GM21526 (cell line): Measurements from ENCODE around the gene GGTA1.

ENCODE experiments used
- ATAC-seq: cut with Tn5 transposase; IDR thresholded peaks from one replicate; pipeline ENCODE4 v1.9.1; 2021; ENCODE audit warnings: moderate library complexity; ENCODE audit not compliant: unreplicated experiment, low FRiP score

Gene GGTA1

DNA sequence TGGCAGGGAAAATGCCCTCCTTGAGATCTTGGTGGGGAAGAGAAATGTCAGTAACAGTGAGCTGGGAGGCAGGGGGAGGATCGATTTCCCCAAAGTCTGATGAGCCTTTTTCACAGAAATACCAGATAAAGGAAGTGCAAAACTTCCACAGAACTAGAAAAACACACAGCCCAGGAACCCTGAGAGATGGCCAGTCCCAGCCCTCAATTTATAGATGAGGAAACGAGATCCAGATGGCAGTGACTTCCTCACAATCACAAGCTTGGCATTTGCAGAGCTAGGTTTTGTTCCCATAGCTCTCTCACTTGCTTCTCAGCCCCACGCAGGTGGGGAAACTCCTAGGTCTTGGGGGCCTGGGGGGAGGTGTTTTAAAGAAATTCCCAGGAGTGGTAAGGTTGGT, 3.8 kb upstream of the GGTA1 start:
- ATAC-seq = no peak

DNA sequence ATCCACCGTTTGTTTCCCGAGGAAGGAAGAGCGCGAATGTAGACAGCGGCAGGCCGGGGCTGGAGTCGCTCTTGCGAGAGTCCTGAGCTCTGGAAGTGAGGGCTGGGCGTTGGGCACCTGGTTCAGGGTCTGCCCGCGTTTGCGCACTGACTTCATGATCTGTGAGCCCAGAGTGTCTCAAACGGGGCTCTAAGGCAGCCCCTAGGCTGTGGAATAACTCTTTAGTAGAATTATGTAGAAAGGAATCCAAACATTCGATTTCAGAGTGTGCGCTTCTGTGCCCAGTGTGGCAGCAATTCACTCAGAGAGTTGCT, 478 bp upstream of the GGTA1 start:
- no peak for ATAC-seq

DNA sequence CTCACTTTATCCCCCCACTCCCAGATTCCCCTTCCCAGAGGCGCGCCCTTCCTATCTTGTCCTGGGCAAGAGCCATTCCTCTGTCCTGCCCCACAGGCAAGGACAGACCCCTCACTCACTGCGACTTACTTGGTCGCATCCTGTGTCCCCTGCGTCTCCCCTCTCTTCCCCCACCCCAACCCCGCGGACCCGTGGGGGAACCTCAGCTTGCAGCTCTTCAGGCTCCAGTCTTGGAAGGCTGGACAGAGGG, 542 bp downstream of the GGTA1 start:
- ATAC-seq = no peak

DNA sequence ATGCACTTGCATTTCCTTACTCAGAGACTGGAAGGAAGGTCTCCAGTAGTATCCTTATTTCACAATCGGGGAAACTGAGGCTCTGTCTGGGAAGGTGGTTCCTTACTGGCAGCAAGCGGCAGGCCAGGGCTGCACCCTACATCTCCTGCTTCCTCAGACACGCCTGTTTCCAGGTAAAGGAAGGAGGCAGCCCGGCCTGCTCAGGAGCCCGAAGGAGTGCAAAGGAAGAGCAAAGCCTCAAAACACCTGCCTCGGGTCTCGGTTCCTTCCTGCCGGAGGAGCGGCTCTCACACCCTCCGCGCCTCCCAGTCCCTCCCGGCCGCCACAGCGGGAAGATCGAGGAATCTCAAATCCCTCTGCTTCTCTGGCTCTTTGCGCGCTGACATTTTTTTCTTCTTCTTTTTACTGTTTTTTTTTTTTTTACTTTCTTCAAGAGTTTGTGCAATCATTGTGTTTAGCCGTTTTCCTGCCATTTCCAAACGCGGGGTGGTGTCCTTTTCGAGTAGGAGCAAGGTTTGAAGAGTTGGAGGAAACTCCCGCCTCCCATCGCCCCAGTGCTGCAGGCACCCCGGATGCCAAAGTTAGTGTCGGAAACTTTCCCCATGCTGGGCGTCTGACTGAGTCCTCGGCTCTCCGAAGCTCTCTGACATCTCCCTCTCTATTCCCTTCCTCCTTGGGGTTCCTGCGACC, 1.0 kb downstream of the GGTA1 start:
- no peak for ATAC-seq

GRCh38 chr9:121498150-121498486, 1.5 kb downstream of the GGTA1 start:
- peak; percentile 77 for ATAC-seq

- no peak for ATAC-seq
Observed at GRCh38 chr9:121495976-121496375, 3.7 kb downstream of the GGTA1 start.

GRCh38 chr9:121494192-121494591, 5.5 kb downstream of the GGTA1 start:
- ATAC-seq = no peak

DNA sequence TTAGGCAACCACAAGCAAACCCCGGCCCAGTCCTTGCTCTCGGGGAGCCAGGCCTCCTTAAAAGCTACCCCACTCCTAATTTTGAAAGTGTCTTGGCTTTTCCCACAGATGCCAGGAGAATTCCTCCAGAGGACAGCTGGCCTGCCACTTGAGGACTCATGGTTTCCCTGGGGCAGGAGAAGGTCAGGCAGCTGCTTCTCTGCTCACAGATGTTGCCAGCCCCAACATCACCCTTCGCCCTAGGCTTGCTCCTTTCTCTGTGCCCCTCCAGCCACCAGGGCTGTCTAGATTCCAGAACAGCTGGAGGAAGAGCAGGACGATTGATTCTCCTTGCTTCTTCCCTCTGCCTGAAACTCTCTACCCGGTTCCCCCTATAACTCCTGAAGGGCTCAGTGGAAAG, 8.5 kb downstream of the GGTA1 start:
- no peak for ATAC-seq

DNA sequence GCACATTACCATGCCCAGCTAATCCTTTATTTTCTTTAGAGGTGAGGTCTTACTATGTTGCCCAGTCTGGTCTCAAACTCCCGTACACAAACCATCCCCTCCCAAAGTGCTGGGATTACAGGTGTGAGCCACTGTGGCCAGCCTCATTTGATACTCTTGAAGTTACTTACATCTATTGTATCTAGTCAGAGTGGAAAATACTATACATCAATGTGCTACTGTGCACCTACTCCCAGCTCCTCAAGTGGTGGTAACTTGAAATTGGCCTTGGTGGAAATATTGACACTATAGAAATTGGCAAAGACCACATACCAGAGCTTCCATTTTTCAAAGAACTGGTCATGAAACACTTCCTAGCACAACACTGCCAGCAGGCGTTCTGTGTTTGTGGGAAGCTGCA, 10.3 kb downstream of the GGTA1 start:
- no peak for ATAC-seq

DNA sequence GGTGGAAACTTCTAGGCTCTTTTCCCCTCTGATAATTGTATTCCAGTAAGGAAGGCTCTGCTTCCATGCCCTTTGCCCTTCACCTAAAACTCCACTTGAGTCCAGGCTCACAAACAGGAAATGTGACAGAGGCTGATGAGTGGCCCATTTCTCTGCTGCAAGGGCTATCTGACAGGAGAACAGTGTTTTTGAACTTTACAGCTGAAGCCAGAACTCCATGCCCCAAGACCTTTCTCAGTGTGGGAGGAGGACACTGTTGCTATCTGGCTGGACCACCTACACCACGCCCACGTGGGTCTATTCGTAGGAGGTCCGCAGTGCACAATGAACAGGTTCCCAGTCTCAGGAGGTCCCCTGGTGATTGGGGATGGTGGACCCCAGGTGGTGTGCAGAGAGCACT, 13.6 kb downstream of the GGTA1 start:
- no peak for ATAC-seq

DNA sequence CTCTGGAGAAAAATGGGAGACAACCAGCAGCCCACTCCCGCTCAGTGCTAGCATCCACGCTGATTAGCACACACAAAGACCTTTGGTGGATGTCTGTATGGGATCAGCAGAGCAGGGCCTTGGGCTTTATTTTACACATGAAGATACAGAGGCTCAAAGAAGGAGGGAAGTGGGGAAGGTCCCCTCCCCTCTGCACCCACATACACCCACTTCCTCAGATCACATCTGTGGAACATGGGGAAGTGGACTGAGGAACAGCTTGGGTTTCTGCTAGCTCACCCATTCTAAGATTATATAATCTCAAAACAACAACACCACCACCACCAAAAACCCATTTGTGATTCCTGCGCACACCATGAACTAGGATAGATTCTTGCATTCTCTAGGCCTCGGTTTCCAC, 14.0 kb downstream of the GGTA1 start:
- ATAC-seq = no peak

DNA sequence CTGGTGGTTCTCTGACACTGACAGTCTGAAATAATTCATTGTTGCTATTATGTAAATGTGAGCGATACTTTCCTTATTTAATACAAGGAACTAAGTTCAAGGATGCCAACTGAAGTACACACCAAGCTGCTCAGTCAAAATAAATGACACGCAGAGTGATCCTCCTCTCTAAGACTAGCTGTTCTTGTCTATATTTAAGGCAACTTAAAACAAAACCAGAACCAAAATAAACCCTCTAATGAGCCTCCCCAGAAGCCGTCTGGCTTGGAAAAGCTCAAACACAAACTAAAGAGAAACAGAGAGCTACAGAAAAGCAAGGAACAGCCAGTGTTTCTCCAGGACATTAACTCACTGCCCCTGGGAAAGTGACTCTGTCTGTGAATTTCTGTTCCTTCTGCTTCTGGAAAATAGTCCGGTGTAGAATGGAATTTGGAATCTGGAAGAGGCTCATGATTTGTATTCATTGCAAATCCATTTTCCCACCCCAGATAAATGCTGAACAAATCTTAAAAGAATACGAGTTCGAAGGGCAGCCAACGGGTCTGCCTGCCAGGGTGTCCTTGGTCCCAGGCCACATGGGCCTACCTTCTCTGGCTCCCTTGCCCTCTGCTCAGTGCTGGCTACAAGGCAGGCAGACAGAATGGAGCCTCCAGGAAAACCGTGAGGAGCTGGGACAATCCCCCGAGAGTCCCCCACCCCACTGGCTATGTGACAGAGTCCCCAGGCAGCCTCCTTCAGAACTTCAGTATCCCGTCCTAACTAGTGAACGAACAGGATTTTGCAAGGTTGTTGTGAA, 14.8 kb downstream of the GGTA1 start:
- ATAC-seq = no peak

DNA sequence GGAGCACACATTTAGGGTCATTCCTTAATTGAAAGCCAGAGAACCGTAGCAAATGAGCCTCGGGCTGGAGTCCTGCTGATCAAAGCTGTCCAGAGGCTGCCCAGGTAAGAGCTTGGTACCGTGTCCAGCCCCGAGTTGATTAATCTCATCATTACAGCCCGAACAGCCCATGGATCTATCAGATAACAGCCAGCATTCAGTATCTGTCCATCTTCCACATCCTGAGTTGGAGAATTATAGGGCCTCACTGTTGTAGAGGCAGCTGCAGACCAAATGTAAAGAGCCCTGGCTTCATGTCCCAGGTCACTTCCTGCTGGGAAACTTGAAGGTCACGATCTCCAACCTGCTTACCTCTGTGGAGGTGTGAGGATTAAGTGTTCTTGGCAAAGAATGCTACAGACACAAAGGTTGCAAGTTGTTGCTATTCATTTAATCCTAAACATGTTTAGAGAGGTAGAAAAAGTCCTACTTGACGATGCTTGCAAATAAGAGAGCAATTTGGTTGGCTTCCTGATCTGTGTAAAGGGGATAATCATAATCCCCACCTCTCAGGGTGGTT, 16.1 kb downstream of the GGTA1 start:
- ATAC-seq = no peak

GRCh38 chr9:121483049-121483448, 16.6 kb downstream of the GGTA1 start:
- ATAC-seq = no peak

DNA sequence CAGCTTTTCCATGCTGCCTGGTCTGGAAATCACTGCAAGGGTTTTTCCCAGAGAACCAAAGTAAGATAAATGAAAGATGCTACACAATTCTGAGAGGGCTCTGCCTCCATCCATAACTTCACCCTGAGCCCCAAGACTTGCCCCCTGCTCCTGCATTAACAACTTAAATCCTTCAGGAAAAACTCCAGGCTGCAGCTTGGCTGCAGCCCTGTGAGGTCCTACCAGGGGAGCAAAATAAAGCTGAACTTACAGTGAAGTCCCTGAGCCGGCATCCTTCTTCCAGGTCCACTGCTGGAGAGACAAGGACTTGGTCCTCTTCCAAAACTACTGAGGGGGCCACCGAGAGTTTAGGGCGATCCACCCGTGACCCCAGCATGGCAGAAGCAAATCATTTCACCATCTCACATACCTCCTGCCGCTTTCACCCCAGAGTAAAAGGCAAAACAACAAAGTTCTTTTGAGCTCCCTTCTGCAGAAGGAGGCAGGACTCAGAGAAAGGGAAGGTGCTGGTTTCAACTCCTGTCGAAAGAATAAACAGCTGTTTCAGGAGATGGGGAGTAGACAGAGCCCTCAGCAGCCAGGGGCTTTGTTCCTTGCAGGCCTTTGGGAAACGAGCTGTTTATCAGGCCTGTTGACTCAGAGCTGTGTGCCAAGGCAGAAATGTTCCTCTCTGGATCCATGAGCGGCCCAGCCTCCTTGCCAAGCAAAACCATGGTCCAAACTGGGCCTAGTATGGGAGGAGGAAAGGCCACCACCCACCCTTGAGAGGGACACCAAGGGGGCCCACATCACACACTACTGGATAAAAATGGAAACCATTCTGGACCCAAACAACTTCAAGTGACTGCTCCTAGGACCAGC, 20.6 kb downstream of the GGTA1 start:
- no peak for ATAC-seq

GRCh38 chr9:121476156-121476555, 23.5 kb downstream of the GGTA1 start:
- ATAC-seq = no peak

GRCh38 chr9:121474231-121474947, 25.3 kb downstream of the GGTA1 start:
- ATAC-seq = no peak

DNA sequence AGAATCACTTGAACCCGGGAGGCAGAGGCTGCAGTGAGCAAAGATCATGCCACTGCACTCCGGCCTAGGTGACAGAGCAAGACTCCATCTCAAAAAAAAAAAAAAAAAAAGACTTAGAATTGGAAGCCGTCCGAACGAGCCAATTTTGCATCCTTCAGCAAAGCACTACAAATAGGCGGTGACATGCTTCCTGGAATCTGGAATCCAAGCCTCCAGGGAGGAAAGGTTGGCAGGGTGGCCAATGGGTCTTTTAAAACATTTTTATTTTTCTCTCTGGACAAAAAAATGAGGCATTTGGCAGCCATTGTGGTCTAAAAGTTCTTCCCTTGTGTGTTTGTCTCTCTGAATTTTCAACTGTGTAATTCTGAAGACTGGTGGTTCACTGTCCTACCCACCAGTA, 26.4 kb downstream of the GGTA1 start:
- ATAC-seq = no peak

- ATAC-seq = no peak
Observed at GRCh38 chr9:121472446-121472845, 27.2 kb downstream of the GGTA1 start.

GRCh38 chr9:121466142-121466541, 33.5 kb downstream of the GGTA1 start:
- no peak for ATAC-seq

- no peak for ATAC-seq
Observed at GRCh38 chr9:121464968-121465367, 34.7 kb downstream of the GGTA1 start.
